SK-N-SH treated with all-trans-retinoic acid at 6 μM for 48 hours (cell line): ENCODE measurements around the gene TRAPPC10.
"Not testable (repeated sequence)": the region's sequence is repeated elsewhere in the genome, so short reads cannot be mapped to it uniquely, and the experiment has no call there.

Experiments used
- ARNTL ChIP-seq: fragments of 450-650 bp; formaldehyde crosslinking; IDR thresholded peaks from 2 replicates; pipeline ENCODE4 v1.5.0; 2020; ENCODE audit warnings: low read depth, mild to moderate bottlenecking, moderate library complexity, borderline replicate concordance
- ESRRG ChIP-seq: fragments of 250-450 bp; sonication (Bioruptor Pico); IDR thresholded peaks from 2 replicates; pipeline ENCODE4 v1.6.1; 2021; ENCODE audit warnings: mild to moderate bottlenecking
- GLIS3 ChIP-seq: fragments of 250-450 bp; sonication (Bioruptor Pico); IDR thresholded peaks from 2 replicates; pipeline ENCODE4 v1.5.0; 2020; ENCODE audit warnings: mild to moderate bottlenecking, moderate library complexity
- OSR1 ChIP-seq: fragments of 250-450 bp; sonication (Bioruptor Pico); IDR thresholded peaks from 2 replicates; pipeline ENCODE4 v1.8.0; 2022; ENCODE audit warnings: moderate library complexity, mild to moderate bottlenecking, inconsistent platforms
- RARB ChIP-seq: fragments of 250-450 bp; sonication (Bioruptor Pico); IDR thresholded peaks from 2 replicates; pipeline ENCODE4 v1.8.0; 2021; ENCODE audit warnings: mild to moderate bottlenecking, moderate library complexity
- TOX ChIP-seq: fragments of 250-450 bp; sonication (Bioruptor Pico); IDR thresholded peaks from 2 replicates; pipeline ENCODE4 v1.8.0; 2021; ENCODE audit warnings: mild to moderate bottlenecking, moderate library complexity, borderline replicate concordance
- ZC3H10 ChIP-seq: fragments of 250-450 bp; sonication (Bioruptor Pico); IDR thresholded peaks from 2 replicates; pipeline ENCODE4 v1.5.1; 2021; ENCODE audit warnings: mild to moderate bottlenecking, moderate library complexity
- ZFP3 ChIP-seq: fragments of 250-450 bp; sonication (Bioruptor Pico); IDR thresholded peaks from 2 replicates; pipeline ENCODE4 v1.5.0; 2020; ENCODE audit warnings: mild to moderate bottlenecking, moderate library complexity
- ZFP30 ChIP-seq: fragments of 450-650 bp; formaldehyde crosslinking; IDR thresholded peaks from 2 replicates; pipeline ENCODE4 v1.5.0; 2022; ENCODE audit warnings: mild to moderate bottlenecking, moderate library complexity
- TF ChIP-seq, protein P1 (sequence below): fragments of 250-450 bp; sonication (Bioruptor Pico); IDR thresholded peaks from 2 replicates; pipeline ENCODE4 v1.5.1; 2020; ENCODE audit warnings: low read depth, mild to moderate bottlenecking, moderate library complexity
- TF ChIP-seq, protein P2 (sequence below): fragments of 250-450 bp; sonication (Bioruptor Pico); IDR thresholded peaks from 2 replicates; pipeline ENCODE4 v1.8.0; 2020; ENCODE audit warnings: mild to moderate bottlenecking, moderate library complexity, borderline replicate concordance
- TF ChIP-seq, protein P3 (sequence below): fragments of 250-450 bp; sonication (Bioruptor Pico); IDR thresholded peaks from 2 replicates; pipeline ENCODE4 v1.5.1; 2021; ENCODE audit warnings: mild to moderate bottlenecking, moderate library complexity

DNA sequence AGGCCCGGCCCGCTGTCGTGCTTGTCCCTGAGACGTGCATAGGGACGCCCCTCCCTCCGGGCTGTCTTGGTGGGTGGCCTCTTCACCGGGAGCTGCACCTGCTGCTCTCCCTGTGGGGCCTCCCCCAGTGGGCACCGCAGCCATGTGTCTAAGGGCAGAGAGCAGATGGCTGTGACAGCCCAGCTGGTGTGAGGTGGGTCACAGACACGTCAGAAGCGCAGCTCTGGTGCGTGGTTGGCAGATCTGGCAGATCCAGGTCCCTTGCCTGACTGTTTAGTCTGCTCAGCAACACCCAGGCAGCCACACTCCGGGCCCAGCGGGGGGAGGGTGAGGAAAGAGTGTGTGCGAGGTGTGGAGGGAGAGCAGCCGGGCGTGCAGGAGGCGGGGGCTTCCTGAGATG is 131.3 kb downstream of the TRAPPC10 start:
- not testable (repeated sequence) for TF ChIP-seq GLIS3 (CRISPR knock-in tag); ZFP3 (CRISPR knock-in tag); RARB (CRISPR knock-in tag); ESRRG; ARNTL (CRISPR knock-in tag); OSR1 (CRISPR knock-in tag); ZC3H10 (CRISPR knock-in tag); TOX (CRISPR knock-in tag); ZFP30 (CRISPR knock-in tag)
- TF ChIP-seq, protein P1, sequence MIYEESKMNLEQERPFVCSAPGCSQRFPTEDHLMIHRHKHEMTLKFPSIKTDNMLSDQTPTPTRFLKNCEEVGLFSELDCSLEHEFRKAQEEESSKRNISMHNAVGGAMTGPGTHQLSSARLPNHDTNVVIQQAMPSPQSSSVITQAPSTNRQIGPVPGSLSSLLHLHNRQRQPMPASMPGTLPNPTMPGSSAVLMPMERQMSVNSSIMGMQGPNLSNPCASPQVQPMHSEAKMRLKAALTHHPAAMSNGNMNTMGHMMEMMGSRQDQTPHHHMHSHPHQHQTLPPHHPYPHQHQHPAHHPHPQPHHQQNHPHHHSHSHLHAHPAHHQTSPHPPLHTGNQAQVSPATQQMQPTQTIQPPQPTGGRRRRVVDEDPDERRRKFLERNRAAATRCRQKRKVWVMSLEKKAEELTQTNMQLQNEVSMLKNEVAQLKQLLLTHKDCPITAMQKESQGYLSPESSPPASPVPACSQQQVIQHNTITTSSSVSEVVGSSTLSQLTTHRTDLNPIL (CRISPR knock-in tag) = not testable (repeated sequence)
- TF ChIP-seq, protein P2, sequence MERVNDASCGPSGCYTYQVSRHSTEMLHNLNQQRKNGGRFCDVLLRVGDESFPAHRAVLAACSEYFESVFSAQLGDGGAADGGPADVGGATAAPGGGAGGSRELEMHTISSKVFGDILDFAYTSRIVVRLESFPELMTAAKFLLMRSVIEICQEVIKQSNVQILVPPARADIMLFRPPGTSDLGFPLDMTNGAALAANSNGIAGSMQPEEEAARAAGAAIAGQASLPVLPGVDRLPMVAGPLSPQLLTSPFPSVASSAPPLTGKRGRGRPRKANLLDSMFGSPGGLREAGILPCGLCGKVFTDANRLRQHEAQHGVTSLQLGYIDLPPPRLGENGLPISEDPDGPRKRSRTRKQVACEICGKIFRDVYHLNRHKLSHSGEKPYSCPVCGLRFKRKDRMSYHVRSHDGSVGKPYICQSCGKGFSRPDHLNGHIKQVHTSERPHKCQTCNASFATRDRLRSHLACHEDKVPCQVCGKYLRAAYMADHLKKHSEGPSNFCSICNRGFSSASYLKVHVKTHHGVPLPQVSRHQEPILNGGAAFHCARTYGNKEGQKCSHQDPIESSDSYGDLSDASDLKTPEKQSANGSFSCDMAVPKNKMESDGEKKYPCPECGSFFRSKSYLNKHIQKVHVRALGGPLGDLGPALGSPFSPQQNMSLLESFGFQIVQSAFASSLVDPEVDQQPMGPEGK (CRISPR knock-in tag) = not testable (repeated sequence)
- TF ChIP-seq, protein P3, sequence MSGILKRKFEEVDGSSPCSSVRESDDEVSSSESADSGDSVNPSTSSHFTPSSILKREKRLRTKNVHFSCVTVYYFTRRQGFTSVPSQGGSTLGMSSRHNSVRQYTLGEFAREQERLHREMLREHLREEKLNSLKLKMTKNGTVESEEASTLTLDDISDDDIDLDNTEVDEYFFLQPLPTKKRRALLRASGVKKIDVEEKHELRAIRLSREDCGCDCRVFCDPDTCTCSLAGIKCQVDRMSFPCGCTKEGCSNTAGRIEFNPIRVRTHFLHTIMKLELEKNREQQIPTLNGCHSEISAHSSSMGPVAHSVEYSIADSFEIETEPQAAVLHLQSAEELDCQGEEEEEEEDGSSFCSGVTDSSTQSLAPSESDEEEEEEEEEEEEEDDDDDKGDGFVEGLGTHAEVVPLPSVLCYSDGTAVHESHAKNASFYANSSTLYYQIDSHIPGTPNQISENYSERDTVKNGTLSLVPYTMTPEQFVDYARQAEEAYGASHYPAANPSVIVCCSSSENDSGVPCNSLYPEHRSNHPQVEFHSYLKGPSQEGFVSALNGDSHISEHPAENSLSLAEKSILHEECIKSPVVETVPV = not testable (repeated sequence)
